Liver (tissue), 9 donors: ENCODE measurements around the gene NOC2L. TPM values are rescaled to one million over a fixed set of nuclear protein-coding genes. Genes with fewer than 3 reads are reported as not detected.

Experiments
- DNase-seq: peaks from one replicate; pipeline ENCODE4 v3.0.0-alpha.2; 2017; ENCODE audit warnings: low spot score
- H3K27ac ChIP-seq, 2 donors: one replicate each; pipeline ENCODE4 v1.7.0; 2013; ENCODE audit warnings: inconsistent platforms in 2 of 2, low read length in 2 of 2, control low read depth in 1 of 2, low read depth in 1 of 2, mild to moderate bottlenecking in 1 of 2
- H3K27me3 ChIP-seq, 4 donors: one replicate each; pipeline versions ENCODE4 v1.6.1 to v1.7.0; 2013; ENCODE audit warnings: low read length in 3 of 4, inconsistent platforms in 1 of 4, mild to moderate bottlenecking in 1 of 4, moderate library complexity in 1 of 4; ENCODE audit not compliant: control insufficient read depth in 4 of 4, insufficient read depth in 4 of 4
- H3K36me3 ChIP-seq, 4 donors: one replicate each; pipeline versions ENCODE4 v1.6.1 to v1.7.0; 2013; ENCODE audit warnings: low read length in 3 of 4, mild to moderate bottlenecking in 3 of 4, low read depth in 1 of 4, moderate library complexity in 1 of 4; ENCODE audit not compliant: control insufficient read depth in 4 of 4, insufficient read depth in 3 of 4
- H3K4me1 ChIP-seq, 4 donors: one replicate each; pipeline versions ENCODE4 v1.6.1 to v1.7.0; 2013; ENCODE audit warnings: low read length in 3 of 4, mild to moderate bottlenecking in 3 of 4, moderate library complexity in 1 of 4; ENCODE audit not compliant: control insufficient read depth in 4 of 4, insufficient read depth in 4 of 4
- H3K4me3 ChIP-seq, 3 donors: one replicate each; pipeline versions ENCODE4 v1.6.1 to v1.7.0; 2013; ENCODE audit warnings: low read length in 3 of 3, control low read depth in 1 of 3, low read depth in 1 of 3, mild to moderate bottlenecking in 1 of 3
- H3K9ac ChIP-seq, 2 donors: one replicate each; pipeline ENCODE4 v1.7.0; 2013; ENCODE audit warnings: low read length in 2 of 2, mild to moderate bottlenecking in 2 of 2, moderate library complexity in 2 of 2, control low read depth in 1 of 2, low read depth in 1 of 2
- H3K9me3 ChIP-seq, 4 donors: one replicate each; pipeline versions ENCODE4 v1.6.1 to v1.7.0; 2013; ENCODE audit warnings: low read length in 3 of 4; ENCODE audit not compliant: control insufficient read depth in 4 of 4
- EGR1 ChIP-seq, 2 donors: IDR thresholded peaks; 2 replicates each; pipeline ENCODE4 v1.6.1; 2016 to 2018; ENCODE audit warnings: antibody characterized with exemption in 2 of 2, low read depth in 2 of 2
- FOXA1 ChIP-seq: IDR thresholded peaks from 2 replicates; pipeline ENCODE4 v1.6.1; 2016; ENCODE audit warnings: antibody characterized with exemption
- FOXA2 ChIP-seq: IDR thresholded peaks from 2 replicates; pipeline ENCODE4 v1.6.1; 2016; ENCODE audit warnings: antibody characterized with exemption
- GABPA ChIP-seq, 2 donors: IDR thresholded peaks in 1 of 2; conservative IDR thresholded peaks in 1 of 2; 2 replicates each; pipeline ENCODE4 v1.6.1; 2016; ENCODE audit warnings: antibody characterized with exemption in 2 of 2, mild to moderate bottlenecking in 1 of 2, moderate library complexity in 1 of 2
- HNF4A ChIP-seq, 2 donors: conservative IDR thresholded peaks; 2 replicates each; pipeline ENCODE4 v1.6.1; 2016; ENCODE audit warnings: antibody characterized with exemption in 2 of 2, mild to moderate bottlenecking in 2 of 2
- HNF4G ChIP-seq: IDR thresholded peaks from 2 replicates; pipeline ENCODE4 v1.6.1; 2016; ENCODE audit warnings: antibody characterized with exemption
- JUND ChIP-seq, 2 donors: IDR thresholded peaks; 2 replicates each; pipeline ENCODE4 v1.6.1; 2016; ENCODE audit warnings: antibody characterized with exemption in 2 of 2
- MAX ChIP-seq: IDR thresholded peaks from 2 replicates; pipeline ENCODE4 v1.6.1; 2016; ENCODE audit warnings: antibody characterized with exemption
- NR2F2 ChIP-seq: IDR thresholded peaks from 2 replicates; pipeline ENCODE4 v1.6.1; 2016; ENCODE audit warnings: antibody characterized with exemption
- RAD21 ChIP-seq, 2 donors: IDR thresholded peaks; 2 replicates each; pipeline ENCODE4 v1.6.1; 2016; ENCODE audit warnings: antibody characterized with exemption in 2 of 2, mild to moderate bottlenecking in 2 of 2
- REST ChIP-seq: IDR thresholded peaks from 2 replicates; pipeline ENCODE4 v1.6.1; 2016; ENCODE audit warnings: antibody characterized with exemption, mild to moderate bottlenecking
- RXRA ChIP-seq, 2 donors: IDR thresholded peaks; 2 replicates each; pipeline ENCODE4 v1.6.1; 2017 to 2018; ENCODE audit warnings: antibody characterized with exemption in 2 of 2, mild to moderate bottlenecking in 1 of 2
- SP1 ChIP-seq: IDR thresholded peaks from 2 replicates; pipeline ENCODE4 v1.6.1; 2018; ENCODE audit warnings: antibody characterized with exemption, mild to moderate bottlenecking
- TAF1 ChIP-seq: conservative IDR thresholded peaks from 2 replicates; pipeline ENCODE4 v1.6.1; 2016; ENCODE audit warnings: antibody characterized with exemption, mild to moderate bottlenecking
- WGBS: extraction: QIAGEN DNeasy Blood & Tissue Kit; methylation state at CpG from one replicate; pipeline ENCODE4 v1.1.7; 2013; 5-methylcytosine and 5-hydroxymethylcytosine counted together
- polyA plus RNA-seq, 2 donors: library from polyadenylated mRNA; stranded (reverse) in 1 of 2; unstranded in 1 of 2; fragments of 200-250 nt in 1 of 2; fragments of >200 nt in 1 of 2; fragmentation: Nextera tagmentation in 1 of 2; extraction: Ambion mirVana in 1 of 2; gene quantifications; one replicate each; pipeline versions ENCODE4 v1.2.1 to v1.2.3, GENCODE V29; 2013 to 2015
- total RNA-seq, 2 donors: library from RNA; depleted of rRNA; stranded (reverse); fragments of >200 nt; gene quantifications; one replicate each; pipeline ENCODE4 v1.2.3, GENCODE V29; 2014
- donor health status: healthy.
- donor health status: healthy.
- donor health status: healthy.
- donor health status: healthy.
- donor health status: healthy.

NOC2L gene
- total and polyA plus RNA-seq, 4 donors = 17.1 to 34.5 (median 30.0) TPM

- TF ChIP-seq REST (no peak), GABPA (IDR thresholded peaks at IDR 0.05 in 1 of 2, conservative IDR thresholded peaks at IDR 0.05 in 1 of 2) (no peak), FOXA1 (no peak)
These were observed 23.9 kb downstream of the NOC2L start (continued) for GRCh38 chr1:934991-935750.

GRCh38 chr1:933603-933940 lies 25.5 kb downstream of the NOC2L start:
- 37% methylated on average over 10 of the region's 10 CpGs for WGBS
- Histone ChIP-seq H3K27ac (no peak overlapping the region), H3K4me1 (peaks cover 0 to 23% (median 8%) of the 10 kb centered on the region in 4 donors), H3K4me3 (no peak overlapping the region), H3K36me3 (no peaks in the 10 kb centered on the region), H3K9ac (no peak overlapping the region), H3K9me3 (no peaks in the 10 kb centered on the region), H3K27me3 (peaks cover 0 to 4% (median 0%) of the 10 kb centered on the region in 4 donors)
- DNase-seq = no peak
- TF ChIP-seq HNF4G (no peak), HNF4A (conservative IDR thresholded peaks at IDR 0.05) (no peak), EGR1 (IDR thresholded peaks at IDR 0.05; ENCODE audit: low read depth in 2 of 2) (no peak), FOXA2 (no peak), FOXA1 (no peak), GABPA (IDR thresholded peaks at IDR 0.05 in 1 of 2, conservative IDR thresholded peaks at IDR 0.05 in 1 of 2) (no peak), RAD21 (IDR thresholded peaks at IDR 0.05) (no peak)

- peaks cover 0 to 23% (median 8%) of the 10 kb centered on the region in 4 donors for H3K4me1 ChIP-seq
- no peak overlapping the region for H3K27ac ChIP-seq
- H3K4me3 ChIP-seq = no peak overlapping the region
- no peak overlapping the region for H3K9ac ChIP-seq
- no peaks in the 10 kb centered on the region for H3K36me3 ChIP-seq
- 76% methylated on average over 25 of the region's 25 CpGs for WGBS
- peaks cover 0 to 4% (median 0%) of the 10 kb centered on the region in 4 donors for H3K27me3 ChIP-seq
- no peaks in the 10 kb centered on the region for H3K9me3 ChIP-seq
- DNase-seq = no peak
- TF ChIP-seq FOXA2 (no peak), JUND (IDR thresholded peaks at IDR 0.05) (no peak), NR2F2 (no peak), FOXA1 (no peak), TAF1 (no peak)
These were observed 26.1 kb downstream of the NOC2L start for GRCh38 chr1:932776-933602.

- TF ChIP-seq JUND (IDR thresholded peaks at IDR 0.05) (no peak), GABPA (IDR thresholded peaks at IDR 0.05 in 1 of 2, conservative IDR thresholded peaks at IDR 0.05 in 1 of 2) (no peak), SP1 (no peak), HNF4G (no peak), RAD21 (IDR thresholded peaks at IDR 0.05) (no peak), NR2F2 (no peak), FOXA2 (no peak), FOXA1 (no peak), HNF4A (conservative IDR thresholded peaks at IDR 0.05) (no peak), EGR1 (IDR thresholded peaks at IDR 0.05; ENCODE audit: low read depth in 2 of 2) (no peak), MAX (no peak), RXRA (IDR thresholded peaks at IDR 0.05) (no peak)
- WGBS = 69% methylated on average over 16 of the region's 16 CpGs
- H3K27me3 ChIP-seq = peaks cover 0 to 4% (median 0%) of the 10 kb centered on the region in 4 donors
- no peaks in the 10 kb centered on the region for H3K36me3 ChIP-seq
- H3K4me3 ChIP-seq = no peak overlapping the region
- no peak for DNase-seq
- no peak overlapping the region for H3K27ac ChIP-seq
- H3K9me3 ChIP-seq = no peaks in the 10 kb centered on the region
- H3K4me1 ChIP-seq = peaks cover 0 to 23% (median 8%) of the 10 kb centered on the region in 4 donors
- H3K9ac ChIP-seq = no peak overlapping the region
These were observed 26.9 kb downstream of the NOC2L start for GRCh38 chr1:932173-932510.
